Activated CD8-positive, alpha-beta memory T cell treated with anti-CD3 and anti-CD28 coated beads, Interleukin-2, amount 50 U/mL, for 48 hours (primary cell): ENCODE measurements around the gene NF2.

Source experiments
- DNase-seq: peaks from one replicate; pipeline ENCODE4 v3.0.0-alpha.2; 2020

The NF2 gene

DNA sequence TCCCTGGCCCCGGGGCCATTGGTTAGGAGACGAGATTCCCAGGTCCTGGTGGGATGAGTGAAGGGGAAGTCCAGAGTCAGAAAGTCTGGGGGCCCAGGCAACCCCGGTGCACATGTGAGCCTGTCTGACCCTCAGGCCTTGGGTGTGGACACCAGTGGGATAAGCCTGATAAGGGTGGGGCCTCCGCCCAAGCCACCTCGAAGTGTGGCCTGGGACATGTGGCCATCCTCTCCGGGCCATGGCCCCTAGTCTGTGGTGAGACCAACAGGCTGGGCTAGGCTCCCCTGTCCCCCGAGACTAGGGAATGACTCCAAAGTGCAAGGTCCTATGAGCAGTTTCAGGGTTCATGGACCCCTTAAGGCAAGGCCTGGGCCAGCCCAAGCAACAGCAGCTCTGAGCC, 122.7 kb downstream of the NF2 start:
- no peak for DNase-seq

DNA sequence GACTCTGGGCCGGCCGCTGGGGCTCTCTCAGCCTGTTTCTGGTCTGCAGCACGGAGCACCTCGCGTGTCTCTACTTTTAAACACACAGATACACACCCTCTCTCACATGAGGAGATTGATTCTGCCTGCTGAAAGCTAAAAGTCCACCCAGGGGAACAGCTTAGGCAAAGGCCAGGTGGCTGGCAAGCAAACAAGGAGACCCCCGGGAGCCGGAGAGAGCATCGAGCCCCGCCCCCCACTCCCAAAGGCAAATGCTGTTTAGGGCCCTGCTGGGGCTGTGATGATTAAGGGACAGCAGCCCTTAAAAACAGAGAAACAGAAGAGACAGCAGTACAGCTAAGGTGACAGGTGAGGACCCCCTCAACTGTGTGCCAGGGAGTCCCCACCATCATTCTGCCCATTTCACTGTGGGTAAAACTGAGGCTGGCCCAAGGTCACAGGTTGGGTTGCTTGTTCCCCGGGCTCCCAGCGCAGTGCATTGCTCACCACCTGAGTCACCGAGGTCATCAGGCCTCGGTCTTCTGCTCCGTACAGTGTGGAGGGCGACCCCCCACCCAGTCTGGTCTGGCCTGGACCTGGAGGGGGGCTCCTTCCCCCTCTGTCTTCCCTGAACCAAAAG, 123.2 kb downstream of the NF2 start:
- no peak for DNase-seq

GRCh38 chr22:29727131-29727523, 123.7 kb downstream of the NF2 start:
- no peak for DNase-seq

DNA sequence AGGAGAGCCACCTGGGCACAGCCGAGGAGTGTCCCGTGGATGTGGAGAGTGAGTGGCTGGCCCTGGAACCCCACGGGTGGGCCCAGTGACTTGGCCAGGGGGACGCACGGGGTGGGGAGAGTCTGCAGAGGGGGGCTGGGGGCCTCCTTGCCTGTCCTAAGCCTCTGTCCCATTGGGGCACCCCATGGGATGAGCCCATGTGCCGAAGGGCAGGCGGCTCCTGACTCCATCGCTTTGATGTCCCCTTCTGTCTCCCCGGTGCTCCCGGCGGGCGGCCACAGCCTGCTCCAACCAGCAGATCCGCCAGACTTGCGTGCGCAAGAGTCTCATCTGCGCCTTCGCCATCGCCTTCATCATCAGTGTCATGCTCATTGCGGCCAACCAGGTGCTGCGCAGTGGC, 125.7 kb downstream of the NF2 start:
- no peak for DNase-seq

DNA sequence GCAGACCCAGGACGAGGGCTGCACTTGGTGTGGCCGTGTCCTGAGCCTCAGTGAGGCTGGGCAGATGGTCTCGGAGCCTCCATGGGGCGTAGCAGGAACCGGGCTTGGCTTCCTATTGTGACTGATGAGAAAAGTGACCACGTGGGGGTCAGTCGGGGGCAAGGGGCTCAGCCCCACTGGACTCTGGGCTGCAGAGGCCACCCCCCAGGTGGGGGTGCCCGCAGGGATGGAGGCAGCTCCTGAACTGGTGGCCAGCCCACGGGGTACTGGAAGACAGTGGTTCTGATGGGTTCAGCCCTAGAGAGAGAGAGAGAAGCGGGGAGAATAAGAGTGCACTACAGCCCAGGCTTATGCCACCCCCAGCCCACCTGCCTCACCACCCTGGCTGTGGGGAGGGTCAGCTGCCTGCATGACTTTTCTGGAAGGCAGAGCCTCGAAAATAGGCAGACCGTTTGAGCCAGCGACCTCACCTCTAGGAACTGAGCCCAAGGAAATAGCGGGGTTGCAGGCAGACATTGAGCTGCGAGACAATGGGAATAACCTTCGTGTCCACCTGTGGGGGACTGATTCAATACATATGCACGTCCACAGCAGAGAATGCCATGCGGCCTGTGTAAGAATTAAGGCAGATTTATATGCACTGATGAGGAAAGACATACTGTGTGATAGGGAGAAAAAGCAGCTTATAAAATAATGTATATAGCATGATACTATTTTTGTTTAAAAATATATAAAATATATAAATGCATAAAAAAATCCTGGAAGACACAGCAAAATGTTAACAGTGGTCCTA, 127.8 kb downstream of the NF2 start:
- DNase-seq: no peak

GRCh38 chr22:29732883-29733282, 129.4 kb downstream of the NF2 start:
- DNase-seq: no peak

GRCh38 chr22:29733362-29734201, 130.1 kb downstream of the NF2 start:
- no peak for DNase-seq

GRCh38 chr22:29734406-29734805, 131.0 kb downstream of the NF2 start:
- DNase-seq: no peak

GRCh38 chr22:29734838-29735237, 131.4 kb downstream of the NF2 start:
- no peak for DNase-seq

GRCh38 chr22:29735416-29735815, 132.0 kb downstream of the NF2 start:
- DNase-seq: no peak

GRCh38 chr22:29737251-29738117, 134.1 kb downstream of the NF2 start:
- DNase-seq: no peak

GRCh38 chr22:29738118-29738815, 134.8 kb downstream of the NF2 start:
- no peak for DNase-seq

DNA sequence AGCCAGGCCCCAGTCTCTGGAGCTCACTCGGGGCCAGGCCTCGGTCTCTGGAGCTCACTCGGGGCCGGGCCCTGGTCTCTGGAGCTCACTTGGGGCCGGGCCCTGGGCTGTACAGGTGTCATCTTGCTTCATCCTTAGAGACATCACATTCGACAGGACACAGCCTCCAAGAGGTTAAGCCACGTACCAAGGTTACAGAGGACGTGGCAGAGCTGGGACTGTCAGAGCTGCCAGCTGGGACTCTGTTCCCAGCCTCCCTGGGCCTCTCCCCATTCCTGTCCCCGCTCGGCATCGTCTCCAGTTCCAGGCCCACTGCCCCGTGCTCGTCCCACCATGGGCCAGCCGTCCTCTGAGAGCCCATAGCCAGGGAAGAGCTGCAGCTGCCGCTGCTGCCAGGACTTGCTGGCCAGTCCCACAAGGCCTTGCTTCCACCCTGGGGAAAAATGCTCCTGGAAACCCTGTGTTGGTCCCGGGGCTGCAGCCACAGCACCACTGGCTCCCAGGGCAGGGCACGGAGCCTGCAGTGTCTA, 136.0 kb downstream of the NF2 start:
- no peak for DNase-seq

DNA sequence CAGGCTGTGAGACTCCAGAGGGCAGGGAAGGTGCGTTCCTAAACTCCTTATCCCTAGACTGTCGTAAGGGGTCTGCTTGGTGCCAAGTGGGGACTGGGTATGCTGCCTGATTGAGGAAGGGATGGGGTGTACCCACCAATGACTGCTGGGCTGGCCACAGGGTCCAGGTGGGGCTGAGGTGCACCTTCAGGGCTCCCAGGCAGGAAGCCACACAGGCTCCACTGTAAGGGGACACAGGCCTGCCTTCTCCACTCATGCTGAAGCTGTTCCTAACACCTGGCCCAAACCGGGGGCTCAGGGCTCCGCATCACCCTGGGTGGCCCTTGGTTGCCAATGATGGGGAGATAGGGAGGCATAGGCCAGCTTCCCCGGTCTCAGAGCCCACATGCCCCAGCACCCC, 136.8 kb downstream of the NF2 start:
- no peak for DNase-seq

DNA sequence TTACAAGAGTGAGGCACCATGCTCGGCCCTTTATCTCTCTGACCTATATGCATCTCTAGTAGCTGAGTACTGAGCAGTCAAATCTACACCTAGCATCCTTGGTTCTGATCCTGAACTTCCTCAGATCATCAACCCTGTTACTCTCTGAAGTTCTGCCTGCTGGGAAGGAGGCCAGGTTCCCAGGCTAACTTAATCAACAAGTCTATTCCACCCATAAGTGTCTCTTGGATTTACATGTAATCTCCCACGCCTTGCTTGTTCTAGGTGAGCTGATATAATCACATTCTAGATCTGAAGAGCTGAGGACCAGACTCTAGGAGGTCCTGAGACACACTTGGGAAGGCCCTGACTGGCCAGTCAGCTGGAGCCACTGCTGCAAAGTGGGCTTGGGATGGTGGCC, 138.5 kb downstream of the NF2 start:
- no peak for DNase-seq

DNA sequence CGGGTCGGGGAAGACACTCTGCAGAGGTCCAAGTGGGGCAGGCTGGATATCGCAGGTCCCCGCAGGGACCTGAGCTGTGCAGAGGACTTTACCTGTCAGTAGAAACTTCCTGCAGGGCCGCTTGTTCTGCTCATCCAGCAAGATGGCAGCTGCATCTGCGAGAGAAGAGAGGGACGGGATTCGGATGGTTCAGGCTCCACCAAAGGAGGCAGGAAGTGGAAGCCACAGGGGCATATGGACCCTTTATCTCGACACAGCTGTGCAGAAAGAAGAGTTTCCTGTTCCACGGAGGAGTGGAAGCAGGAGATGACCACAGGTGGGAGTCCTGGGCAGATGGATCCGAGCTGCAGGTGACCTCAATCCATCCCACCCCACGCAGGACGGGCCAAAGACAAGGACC, 138.9 kb downstream of the NF2 start:
- no peak for DNase-seq

GRCh38 chr22:29744902-29745301, 141.5 kb downstream of the NF2 start:
- no peak for DNase-seq

GRCh38 chr22:29747832-29748231, 144.4 kb downstream of the NF2 start:
- no peak for DNase-seq
